Stimulated activated CD4-positive, alpha-beta T cell treated with anti-CD3 and anti-CD28 coated beads, TNF-alpha, amount 100 ng/mL, for 48 hours (primary cell): Measurements from ENCODE around the gene EMC6.

ENCODE experiments used
- DNase-seq, 3 donors: peaks; one replicate each; pipeline ENCODE4 v3.0.0-alpha.2; 2020; ENCODE audit warnings: low read depth in 3 of 3

EMC6 gene

DNA sequence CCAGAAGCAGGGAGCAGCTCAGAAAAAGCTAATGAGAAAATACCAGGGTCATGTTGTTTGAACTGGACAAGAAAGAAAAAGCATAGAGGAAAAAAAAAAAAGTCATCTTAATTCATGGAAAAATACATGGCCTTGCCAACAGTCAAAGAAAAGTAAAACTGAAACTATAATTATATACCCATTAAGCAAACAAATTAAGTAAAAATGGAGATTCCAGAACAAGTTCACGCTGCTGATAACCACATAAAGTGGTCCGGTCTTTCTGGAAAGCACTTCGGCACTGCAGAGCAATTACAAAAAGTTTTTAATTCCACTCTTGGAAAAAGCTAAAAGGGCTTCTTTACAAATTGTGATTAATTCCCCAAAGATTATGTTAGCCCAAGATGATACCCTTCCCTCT is 39.8 kb downstream of the EMC6 start:
- no peak for DNase-seq

DNA sequence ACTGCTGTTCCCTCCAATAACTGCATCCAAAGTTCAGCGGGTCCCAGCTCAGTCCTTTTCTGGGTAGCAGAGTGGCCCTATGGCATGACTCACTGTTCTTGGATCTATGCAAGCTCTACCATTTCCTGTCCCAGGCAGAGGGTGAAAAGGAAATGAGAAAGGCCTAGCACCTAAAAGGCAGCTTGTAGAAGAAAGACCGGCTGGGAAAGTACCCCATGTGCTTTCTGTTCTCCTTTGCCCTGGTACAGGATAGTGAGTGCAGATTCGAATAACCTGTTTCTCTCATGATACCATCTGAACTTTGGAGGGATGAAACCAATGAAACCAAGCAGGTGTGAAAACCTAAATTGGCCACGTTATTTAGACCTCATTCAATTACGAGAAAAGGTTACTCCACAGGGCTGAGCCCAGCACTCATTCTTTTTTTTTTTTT is 42.4 kb downstream of the EMC6 start:
- peak; percentile 56 to 67 (median 58) for DNase-seq

DNA sequence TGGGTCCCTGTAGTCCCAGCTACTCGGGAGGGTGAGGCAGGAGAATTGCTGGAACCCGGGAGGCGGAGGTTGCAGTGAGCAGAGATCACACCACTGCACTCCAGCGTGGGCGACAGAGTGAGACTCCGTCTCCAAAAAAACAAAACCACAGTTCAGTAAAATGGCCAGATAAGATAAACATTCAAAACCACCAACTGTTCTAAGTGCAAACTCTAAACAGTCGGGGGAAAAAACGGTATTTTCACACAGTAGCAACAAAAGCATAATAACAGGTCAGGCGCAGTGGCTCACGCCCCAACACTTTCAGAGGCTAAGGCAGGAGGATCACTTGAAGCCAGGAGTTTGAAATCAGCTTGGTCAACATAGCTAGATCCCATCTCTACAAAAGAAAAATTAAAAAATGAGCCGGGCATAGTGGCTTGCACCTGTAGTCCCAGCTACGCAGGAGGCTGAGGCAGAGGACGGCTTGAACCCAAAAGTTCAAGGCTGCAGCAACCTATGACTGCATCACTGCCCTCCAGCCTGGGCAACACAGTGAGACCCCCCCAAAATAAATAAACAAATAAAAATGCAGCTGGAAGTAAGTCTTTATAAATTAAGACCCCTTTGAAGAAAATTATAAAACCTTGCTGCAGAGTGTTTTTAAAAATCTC is 44.3 kb downstream of the EMC6 start:
- no peak for DNase-seq

DNA sequence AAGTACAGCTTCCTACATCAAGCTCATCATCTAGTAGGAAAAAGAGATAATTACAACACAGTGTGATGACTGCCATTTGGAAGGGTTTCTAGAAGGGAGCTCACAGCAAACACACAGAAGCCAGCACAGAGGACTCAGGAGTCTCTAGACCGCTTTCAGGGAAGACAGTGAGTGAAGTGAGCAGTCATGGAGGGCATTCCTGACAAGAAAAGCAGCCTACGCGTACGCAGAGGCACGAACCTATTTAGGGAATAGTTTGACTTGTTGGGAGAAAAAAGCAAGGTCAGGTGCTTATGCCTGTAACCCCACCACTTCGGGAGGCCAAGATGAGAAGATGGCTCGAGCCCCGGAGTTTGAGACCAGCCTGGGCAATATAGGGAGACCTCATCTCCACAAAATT is 46.7 kb downstream of the EMC6 start:
- no peak for DNase-seq

DNA sequence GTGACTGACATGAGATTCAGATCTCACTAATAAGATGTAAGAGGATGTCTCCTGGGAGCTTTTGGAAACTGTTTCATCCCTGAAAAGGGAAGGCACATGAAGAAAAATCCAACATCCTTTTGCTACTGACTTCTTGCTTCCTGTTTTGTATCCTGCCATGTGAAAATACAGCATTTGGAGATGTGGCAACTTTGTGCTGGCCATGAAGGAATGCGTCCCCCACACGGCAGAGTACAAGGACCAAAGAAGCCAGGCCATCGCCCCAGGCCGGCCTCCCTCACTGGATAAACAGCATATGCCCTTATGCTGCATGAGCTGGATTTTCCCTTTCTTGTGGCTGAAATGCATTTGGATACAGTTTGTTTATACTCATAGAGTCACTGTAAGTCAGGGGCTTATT is 49.6 kb downstream of the EMC6 start:
- no peak for DNase-seq

DNA sequence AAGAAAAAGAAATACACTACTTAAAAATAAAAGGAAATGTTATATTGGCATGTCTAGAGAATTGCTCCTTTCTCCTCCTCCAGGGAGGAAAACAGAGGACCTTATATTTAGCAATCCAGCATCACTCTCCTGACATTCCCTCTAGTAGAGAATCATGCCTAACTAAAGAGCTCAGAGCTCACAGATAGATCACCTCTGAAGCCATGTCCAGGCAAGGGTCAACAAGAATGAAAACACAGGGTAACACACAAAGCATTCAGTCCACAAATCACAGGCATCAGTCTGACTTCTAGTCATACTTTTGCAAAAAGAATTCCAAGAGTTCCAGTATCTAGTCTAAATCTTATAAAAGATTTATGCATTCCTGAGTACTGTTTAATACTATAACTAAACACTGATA is 50.7 kb downstream of the EMC6 start:
- no peak for DNase-seq
